GM12891 (cell line): Measurements from ENCODE around the gene TDG.
A peak's percentile ranks its signal among the peaks of the same experiment; 100 is the strongest.

Experiments used
- DNase-seq: peaks from one replicate; pipeline ENCODE4 v3.0.0; 2011; ENCODE audit warnings: low spot score; ENCODE audit not compliant: insufficient read length
- FAIRE-seq: peaks from 2 replicates; lab custom pipeline; 2011; peaks lifted over from hg19 to GRCh38; lab: Jason Lieb, UNC
- PAX5 ChIP-seq: IDR thresholded peaks from 2 replicates; pipeline ENCODE4 v1.6.1; 2011; ENCODE audit warnings: low read length, moderate library complexity, mild to moderate bottlenecking; ENCODE audit not compliant: insufficient read depth, severe bottlenecking
- POLR2A ChIP-seq: IDR thresholded peaks from 2 replicates; pipeline ENCODE4 v1.6.1; 2011; ENCODE audit warnings: low read depth, low read length, control low read depth
- POLR2AphosphoS5 ChIP-seq: IDR thresholded peaks from 2 replicates; pipeline ENCODE4 v1.6.1; 2011; ENCODE audit warnings: low read depth, low read length, control low read depth
- POU2F2 ChIP-seq: IDR thresholded peaks from 2 replicates; pipeline ENCODE4 v1.6.1; 2011; ENCODE audit warnings: low read depth, mild to moderate bottlenecking, control low read depth, low read length, moderate library complexity
- SPI1 ChIP-seq: IDR thresholded peaks from 2 replicates; pipeline ENCODE4 v1.6.1; 2011; ENCODE audit warnings: low read depth, low read length, control low read depth
- TAF1 ChIP-seq: IDR thresholded peaks from 2 replicates; pipeline ENCODE4 v1.6.1; 2011; ENCODE audit warnings: low read depth, low read length, control low read depth

TDG gene

DNA sequence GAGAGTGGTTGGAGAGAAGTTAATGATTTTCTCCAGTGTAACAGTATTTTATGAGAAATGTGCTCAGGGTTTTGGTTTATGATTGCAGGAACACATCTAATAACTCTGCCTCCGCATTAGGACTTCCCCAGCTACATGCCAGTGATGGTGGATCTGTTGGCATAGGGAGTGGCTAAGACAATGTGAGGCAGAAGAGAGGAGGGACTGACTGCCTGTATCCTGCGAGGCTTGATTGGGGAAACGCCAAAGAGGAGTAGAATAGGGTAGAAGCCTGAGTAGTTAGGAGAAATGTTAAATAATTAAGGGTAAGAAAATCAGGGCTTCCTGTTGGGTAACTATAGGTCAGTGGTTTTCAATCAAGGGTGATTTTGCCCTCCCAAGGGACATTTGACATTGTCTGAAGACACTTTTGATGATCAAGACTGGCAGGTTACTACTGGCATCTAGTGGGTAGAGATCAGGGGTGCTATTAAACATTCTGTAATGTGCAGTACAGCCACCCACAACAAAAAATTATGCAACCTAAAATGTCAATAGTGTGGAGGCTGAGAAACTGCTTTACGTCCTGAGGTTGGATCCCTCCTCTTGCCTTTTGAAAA lies 12.8 kb downstream of the TDG start:
- TF ChIP-seq POLR2A (0 out of 2 replicates have a peak, but pooled peaks have one; percentile 14), POLR2AphosphoS5 (peak; percentile 50; the same call in 1 of the 2 replicates), SPI1 (no peak), TAF1 (no peak), POU2F2 (no peak), PAX5 (no peak)
- FAIRE-seq: no peak

DNA sequence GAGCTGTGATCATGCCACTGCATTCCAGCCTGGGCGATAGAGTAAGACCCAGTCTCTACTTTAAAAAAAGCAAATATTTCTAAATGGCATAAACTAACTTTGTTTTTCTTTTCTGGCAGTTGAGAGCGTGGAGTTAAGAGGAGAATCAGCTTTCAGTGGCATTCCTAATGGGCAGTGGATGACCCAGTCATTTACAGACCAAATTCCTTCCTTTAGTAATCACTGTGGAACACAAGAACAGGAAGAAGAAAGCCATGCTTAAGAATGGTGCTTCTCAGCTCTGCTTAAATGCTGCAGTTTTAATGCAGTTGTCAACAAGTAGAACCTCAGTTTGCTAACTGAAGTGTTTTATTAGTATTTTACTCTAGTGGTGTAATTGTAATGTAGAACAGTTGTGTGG lies 21.2 kb downstream of the TDG start:
- FAIRE-seq: peak; percentile 63
- DNase-seq: no peak
- TF ChIP-seq PAX5 (no peak), POLR2AphosphoS5 (no peak), POLR2A (no peak)

More for the DNA sequence above, 12.8 kb downstream of the TDG start:
- no peak for DNase-seq

- FAIRE-seq (no peak), DNase-seq (no peak)
- TF ChIP-seq TAF1 (no peak), POLR2A (no peak), SPI1 (no peak), POU2F2 (no peak), POLR2AphosphoS5 (no peak), PAX5 (no peak)
Measured at GRCh38 chr12:103994235-103994634, 28.6 kb downstream of the TDG start.

DNA sequence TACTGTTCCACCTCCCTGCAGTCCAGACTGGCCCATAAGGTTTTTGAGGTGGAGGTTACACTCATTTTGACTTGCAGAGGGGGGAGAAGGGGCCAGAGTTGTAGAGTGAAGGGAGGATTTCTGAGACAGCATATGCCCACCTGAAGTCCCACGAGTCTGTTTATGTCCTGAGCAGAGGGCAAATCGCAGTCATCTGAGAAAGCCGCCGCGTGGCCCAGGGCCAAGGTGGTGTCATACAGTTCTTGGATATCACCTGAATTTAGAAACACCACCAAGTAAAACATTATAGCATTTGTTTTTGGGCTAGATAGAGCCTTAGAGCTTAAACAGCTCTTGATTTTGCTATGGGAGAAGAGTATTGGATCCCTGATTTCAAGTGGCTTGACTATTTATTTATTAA lies 30.9 kb downstream of the TDG start:
- FAIRE-seq (no peak), DNase-seq (no peak)
- TF ChIP-seq TAF1 (no peak), POLR2AphosphoS5 (no peak), PAX5 (no peak), POLR2A (no peak), POU2F2 (no peak), SPI1 (no peak)

GRCh38 chr12:103997286-103997900 lies 31.7 kb downstream of the TDG start:
- TF ChIP-seq PAX5 (no peak), POLR2A (no peak), POLR2AphosphoS5 (no peak), SPI1 (no peak), TAF1 (no peak), POU2F2 (no peak)
- no peak for DNase-seq
- no peak for FAIRE-seq

GRCh38 chr12:103998976-103999375 lies 33.3 kb downstream of the TDG start:
- TF ChIP-seq POU2F2 (no peak), PAX5 (no peak), POLR2A (no peak), POLR2AphosphoS5 (no peak), SPI1 (no peak), TAF1 (no peak)
- FAIRE-seq: no peak
- no peak for DNase-seq

DNA sequence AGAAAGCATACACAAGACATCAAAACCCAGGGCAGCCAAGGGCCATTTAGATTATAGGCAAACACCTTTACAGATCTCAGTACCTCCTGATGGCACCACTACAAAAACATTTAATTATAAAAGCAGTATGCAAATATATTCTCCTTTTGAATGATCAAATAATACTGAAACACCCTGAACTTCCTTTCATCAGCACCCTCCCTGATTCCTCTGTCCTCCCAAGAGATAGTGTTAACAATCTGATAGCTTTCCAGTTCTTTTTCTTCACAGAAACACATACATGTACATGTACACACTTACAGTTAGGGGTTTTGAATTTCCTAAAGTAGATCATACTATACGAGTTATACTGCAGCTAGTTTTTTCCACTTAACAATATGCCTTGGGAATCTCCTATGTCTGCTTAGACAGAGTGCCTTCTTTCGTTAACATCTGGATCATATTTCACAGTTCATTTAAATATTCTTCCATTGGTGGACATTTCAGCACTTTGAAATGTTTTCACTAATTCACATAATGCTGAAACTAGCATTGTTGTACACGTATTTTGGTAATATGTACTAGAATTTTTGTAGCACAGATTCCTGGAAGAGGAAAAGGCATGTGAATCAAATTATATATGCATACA lies 35.2 kb downstream of the TDG start:
- no peak for FAIRE-seq

GRCh38 chr12:104002686-104003085 lies 37.0 kb downstream of the TDG start:
- TF ChIP-seq TAF1: no peak
- no peak for TF ChIP-seq POLR2AphosphoS5
- TF ChIP-seq PAX5: no peak
- TF ChIP-seq POU2F2: no peak
- no peak for TF ChIP-seq SPI1
- no peak for TF ChIP-seq POLR2A
- no peak for FAIRE-seq
- DNase-seq: no peak

More for the DNA sequence above, 35.2 kb downstream of the TDG start:
- TF ChIP-seq PAX5 (no peak), POU2F2 (no peak), POLR2A (no peak), TAF1 (no peak), POLR2AphosphoS5 (no peak), SPI1 (no peak)
- no peak for DNase-seq

GRCh38 chr12:104003596-104003995 lies 37.9 kb downstream of the TDG start:
- FAIRE-seq: no peak
- TF ChIP-seq PAX5: no peak
- no peak for TF ChIP-seq POU2F2
- TF ChIP-seq SPI1: no peak
- TF ChIP-seq POLR2AphosphoS5: no peak
- no peak for TF ChIP-seq POLR2A
- TF ChIP-seq TAF1: no peak

More at GRCh38 chr12:104003596-104003995, 37.9 kb downstream of the TDG start:
- DNase-seq: no peak
